SIG-M5 treated with dmso at 0.1 percent for 504 hours (cell line): ENCODE results near the gene TNFAIP1.
"Not testable (repeated sequence)": the region's sequence is repeated elsewhere in the genome, so short reads cannot be mapped to it uniquely, and the experiment has no call there.

Source experiments
- DNase-seq: peaks from one replicate; lab custom pipeline; 2025; ENCODE audit not compliant: unreplicated experiment; lab: John Stamatoyannopoulos, UW

The TNFAIP1 gene

DNA sequence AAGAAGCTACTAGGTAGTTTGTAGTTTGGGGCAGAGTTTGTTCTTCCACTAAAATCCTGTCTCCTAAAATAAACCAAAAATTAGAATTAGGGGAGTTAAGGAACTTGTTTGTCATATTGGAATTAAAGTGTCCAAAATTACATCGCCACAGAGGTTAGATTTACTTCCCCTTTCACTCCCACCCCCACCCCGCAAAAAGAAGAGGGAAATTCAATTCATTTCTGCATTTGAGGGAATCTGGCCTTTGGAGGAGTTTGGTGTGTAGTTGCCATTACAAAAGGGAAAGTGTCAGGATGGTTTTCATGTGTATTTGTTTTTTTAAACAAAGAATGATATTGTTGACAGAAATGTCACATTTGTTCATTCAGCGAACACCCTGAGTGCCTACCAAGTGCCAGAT is 10.8 kb upstream of the TNFAIP1 start:
- DNase-seq, result no peak

DNA sequence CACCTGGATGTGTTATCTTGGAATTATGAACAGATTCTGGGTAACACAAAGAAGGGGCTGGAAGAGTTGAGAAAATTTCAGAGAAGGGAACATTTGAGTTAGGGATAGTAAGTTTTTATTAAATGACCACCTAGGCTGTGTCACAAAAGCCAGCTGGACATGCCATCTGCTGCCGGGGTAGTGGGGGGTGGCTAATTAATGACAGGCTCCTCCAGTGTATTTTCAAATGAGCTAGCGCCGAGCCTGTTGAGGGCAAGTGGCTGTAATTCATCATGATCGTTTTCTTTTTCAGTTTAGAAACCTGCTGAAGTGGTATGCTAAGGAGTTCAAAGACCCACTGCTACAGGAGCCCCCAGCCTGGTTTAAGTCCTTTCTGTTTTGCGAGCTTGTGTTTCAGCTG is 10.3 kb upstream of the TNFAIP1 start:
- DNase-seq, result no peak

DNA sequence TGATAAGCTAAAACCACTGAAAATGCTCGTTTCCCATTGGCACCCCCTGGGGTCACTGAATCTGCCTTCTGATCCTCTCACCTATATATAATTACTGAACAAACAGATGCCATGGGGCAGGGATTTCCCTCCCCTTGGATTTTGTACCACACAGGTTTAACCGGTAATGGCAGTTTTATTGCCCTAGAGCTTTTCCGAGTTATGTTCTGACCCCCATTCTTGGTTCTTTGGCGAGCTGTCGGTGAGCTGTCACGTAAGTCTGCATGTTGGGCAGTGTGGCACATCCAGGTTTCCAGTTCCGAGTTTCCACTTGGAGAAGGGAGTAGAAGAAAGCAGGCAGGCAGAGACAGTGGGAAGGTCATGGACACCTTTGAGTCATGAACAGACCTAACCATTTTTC is 9.4 kb upstream of the TNFAIP1 start:
- peak; percentile 20 for DNase-seq

DNA sequence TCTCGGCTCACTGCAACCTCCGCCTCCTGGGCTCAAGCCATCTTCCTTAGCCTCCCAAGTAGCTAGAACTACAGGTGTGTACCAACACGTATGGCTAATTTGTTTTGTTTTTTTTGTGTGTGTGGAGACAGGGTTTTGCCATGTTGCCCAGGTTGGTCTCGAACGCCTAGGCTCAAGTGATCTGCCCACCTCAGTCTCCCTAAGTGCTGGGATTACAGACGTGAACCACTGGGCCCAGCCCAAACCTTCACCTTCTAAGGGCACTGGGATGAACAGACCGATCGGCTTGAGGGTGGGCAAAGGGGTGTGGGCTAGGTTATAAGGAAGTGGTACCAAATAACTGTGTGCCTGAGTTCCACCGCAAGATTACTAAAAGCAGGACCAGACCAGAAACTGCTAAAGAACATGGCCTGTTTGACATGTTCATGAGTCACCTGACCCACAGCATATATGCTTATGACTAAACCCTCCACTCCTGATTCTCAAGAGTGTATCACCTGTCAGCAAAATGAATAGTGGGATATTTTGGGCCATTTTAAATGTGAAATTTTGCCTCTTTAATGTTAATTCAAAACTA is 8.4 kb upstream of the TNFAIP1 start:
- DNase-seq, result no peak

DNA sequence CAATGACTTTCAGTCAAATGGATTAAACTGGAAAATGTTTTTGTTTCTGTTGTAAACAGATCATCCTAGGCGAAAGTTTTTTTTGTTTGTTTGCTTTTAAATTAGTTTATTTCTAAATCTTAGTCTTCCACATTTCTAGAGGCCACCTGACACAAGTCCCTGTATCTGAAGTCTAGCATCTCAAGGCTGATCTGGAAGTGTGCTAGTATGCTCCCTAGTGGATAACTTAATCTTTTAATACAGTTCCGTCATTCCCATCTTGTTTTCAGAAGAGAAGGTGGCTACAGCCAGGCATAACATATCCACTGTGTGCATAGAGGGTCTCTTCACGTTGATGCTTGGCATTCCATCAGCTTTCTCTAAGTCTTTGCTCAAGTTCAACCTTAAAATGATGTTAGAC is 7.9 kb upstream of the TNFAIP1 start:
- DNase-seq, result no peak

DNA sequence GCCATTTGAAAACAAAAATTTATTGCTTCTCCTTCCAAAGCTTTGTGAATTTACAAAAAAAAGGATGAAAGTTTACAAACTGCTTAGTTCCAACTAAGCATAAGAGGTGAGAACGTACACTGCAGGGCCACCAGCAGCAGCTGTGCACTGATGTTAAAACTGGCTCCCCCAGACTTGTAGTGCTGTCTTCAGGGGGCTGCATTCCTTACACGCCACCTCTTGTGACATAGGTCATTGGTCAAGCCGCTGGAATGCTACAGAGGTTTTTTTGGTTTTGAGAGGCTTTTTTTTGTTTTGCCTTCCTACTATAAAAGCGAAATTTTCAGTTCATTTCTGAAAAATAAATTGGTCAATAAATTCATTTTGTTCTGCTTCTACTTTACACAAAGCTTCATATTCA is 7.2 kb upstream of the TNFAIP1 start:
- no peak for DNase-seq

DNA sequence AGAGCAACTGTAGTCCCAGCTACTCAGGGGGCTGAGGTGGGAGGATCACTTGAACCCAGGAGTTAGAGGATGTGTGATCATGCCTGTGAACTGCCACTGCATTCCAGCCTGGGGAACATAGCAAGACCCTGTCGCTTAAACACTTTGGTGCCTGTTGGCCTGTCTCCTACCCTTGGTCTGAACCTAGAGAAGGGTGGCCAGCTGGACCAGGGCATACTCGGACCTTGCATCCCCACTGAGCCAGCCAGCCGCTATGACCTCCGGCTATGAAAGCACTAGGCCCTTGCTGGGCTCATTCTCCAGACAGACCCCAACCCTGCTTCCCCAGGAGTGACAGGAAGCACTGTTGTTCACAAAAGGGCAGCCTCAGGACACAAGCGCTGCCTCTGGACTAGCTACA is 4.9 kb upstream of the TNFAIP1 start:
- no peak for DNase-seq

DNA sequence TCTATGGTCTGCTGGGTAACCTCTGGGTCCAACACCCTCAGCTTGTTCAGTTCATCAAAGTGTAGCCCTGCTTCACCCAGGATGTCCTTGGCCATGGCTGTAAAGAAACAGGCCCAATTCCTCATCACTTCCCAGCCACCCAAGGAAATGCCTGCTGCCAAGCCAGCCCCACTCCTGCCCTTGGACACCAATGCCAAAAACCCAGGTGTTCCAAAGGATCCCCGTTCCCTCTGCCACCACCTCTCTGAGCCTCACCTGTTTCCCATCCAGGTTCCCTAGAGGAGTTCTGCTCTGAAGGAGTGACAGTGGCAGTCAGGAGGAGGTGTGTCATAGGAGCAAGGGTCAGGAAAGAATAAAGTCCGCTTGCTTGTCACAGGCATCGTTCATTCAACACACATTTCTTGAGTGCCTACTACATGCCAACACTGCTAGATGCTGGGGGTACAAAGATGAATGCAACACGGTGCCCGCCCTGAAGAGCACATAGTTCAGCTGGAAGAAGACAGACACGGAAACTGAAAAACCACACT is 3.6 kb upstream of the TNFAIP1 start:
- no peak for DNase-seq

DNA sequence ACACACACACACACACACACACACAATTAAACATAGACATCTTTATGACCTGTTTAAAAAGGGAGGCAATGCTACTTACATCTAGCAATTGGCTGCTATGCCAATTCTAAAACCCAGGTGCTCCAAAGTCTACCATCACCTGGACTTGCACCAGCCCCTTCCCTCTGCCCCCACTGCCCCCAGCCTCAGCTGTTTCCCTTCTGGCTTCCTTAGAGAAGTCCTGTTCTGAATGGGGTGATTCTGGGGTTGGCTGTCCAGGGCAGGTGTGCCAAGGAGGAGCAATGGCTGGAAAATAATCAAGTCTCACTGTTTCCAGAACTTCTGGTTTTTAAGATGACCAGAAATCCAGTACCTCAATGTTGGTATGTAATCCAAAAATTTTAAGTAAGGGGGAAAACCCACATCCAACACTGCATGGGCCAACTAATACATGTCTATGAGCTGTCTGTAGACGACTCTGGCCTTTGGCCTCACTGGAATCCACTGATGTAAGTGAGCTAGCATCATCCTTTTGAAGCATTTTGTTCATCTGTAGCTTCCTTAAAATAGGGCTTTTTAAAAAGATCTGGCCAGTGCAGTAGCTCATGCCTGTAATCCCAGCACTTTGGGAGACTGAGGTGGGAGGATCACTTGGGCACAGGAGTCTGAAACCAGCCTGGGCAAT is 2.3 kb upstream of the TNFAIP1 start:
- DNase-seq, result no peak

DNA sequence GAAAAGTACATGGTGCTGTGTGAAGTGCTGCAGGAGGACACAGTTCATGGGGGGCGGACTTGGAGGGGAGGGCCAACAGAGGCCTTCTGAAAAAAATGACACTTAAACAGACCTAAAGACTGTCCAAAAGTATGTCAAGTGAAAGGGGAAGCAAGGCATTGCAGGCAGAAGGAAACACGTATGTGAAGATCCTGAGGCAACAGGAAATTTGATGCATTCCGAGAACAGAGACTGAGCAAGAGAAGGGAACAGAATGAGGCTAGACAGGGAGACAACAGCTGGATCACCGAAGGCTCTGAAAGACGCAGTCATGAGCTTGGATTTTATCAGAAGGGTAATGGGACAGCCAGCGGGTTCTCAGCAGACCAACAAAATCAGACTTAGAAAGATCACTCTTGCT is 1.4 kb upstream of the TNFAIP1 start:
- peak; percentile 41 for DNase-seq

DNA sequence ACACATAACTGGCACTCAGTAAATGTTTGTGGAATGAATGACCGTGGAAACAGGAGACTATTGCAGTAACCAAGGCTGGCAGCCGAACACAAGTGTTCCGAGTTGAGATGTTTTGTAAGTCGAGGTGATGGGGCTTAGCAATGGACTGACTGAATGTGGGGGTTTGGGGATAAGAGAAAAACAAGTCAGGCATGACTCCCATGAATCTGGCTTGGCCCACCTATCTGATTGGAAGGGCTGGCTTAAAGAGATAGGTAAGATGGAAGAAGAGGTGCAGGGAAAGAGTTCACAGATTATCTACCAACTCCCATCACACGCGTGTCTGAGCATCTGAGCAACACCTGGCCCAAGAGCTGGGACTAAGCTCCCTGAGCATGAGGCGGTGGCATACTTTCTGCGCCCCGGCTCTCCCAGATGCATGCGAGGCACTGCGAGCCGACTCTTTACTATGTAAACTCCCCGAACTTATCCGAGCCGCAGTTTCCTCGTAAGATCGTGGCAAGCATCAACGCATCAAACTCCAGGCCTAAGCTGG is 828 bp upstream of the TNFAIP1 start:
- no peak for DNase-seq

DNA sequence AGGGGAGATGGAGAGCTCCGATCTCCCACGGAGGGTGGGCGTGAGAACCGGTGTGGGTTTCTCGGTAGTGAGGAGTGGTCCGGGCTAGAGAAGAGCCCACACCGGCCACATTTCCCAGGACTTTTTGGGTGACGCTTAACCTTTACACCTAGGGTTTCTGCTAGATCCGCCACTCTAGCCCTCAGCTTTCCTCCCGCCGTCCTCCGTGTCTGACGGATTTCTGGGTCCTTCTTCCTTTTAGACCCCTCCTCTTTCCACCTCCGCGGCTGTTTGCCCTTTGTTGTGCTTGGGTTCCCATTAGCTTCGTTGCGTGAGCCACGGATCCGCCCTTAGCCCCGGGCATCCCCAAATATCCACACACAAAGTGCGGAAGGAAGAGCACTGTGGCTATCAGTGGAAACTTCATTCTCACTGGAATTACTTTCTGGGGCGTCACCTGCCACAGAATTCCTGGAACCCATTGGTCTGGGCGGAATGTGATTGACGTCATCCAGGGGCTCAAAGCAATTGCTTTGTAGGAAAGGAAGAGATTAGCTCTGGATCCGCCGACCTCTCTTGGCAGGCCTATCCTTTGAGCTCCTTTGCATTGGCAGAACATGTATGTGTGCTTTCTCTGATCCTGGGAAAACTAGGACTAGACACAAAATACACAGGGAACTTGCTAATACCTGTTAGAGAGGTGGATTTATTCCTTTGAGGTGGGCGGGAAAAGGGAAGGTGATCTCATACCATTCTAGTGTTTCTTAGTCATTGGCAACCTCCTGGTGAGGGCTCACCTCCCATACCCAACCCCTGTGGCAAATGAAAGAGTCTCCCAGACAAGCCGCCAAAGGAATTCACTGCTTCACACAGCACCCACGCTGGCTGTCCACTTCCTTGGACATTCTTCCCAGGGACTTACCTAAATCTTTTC is 654 bp downstream of the TNFAIP1 start:
- peak; percentile 24 for DNase-seq

DNA sequence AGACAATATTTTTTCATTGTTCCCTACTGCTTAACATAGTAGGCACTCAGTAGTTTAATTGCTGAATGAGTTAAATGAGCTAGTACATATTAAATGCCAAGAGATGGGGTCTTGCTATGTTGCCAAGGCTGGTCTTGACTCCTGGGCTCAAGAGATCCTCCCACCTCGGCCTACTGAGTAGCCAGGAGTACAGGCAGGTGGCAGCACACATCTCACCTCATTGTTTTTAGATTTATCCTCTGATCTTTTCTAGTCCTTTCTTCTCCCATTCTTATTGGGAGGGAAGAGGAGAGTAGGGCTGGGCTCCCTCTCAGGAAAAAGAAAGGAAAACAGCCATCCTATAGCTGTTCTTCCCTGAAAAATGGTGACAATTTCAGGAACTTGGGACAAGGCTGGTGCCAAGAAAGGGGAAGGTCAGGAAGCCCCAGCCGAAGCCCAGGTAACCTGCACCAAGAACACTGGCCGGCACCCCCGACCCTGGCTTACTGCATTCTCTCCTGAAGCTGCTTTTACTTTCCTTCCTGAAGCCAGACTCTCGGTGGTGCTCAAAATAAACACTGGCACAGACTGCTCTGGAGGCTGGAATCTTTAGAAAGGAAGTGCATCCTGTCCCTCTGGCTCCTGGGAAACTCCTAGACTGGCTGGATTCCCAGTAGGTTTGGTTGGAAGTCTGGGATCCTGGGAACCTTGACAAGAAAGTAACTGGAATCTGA is 2.7 kb downstream of the TNFAIP1 start:
- DNase-seq, result no peak

DNA sequence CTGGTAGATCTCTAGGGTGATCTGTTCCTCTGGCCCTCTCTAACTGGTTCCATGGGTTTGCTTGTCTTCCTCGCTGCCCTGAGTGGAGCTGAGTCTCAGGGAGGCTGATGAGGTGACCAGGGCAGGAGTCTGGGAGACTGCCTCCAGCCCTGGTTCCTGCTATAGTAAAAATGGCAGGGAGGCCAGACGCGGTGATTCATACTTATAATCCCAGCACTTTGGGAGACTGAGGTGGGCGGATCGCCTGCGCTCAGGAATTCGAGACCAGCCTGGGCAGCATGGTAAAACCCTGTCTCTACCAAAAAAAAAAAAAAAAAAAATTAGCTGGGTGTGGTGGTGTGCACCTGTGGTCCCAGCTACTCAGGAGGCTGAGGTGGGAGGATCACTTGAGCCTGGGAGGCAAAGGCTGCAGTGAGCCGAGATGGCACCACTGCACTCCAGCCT is 3.2 kb downstream of the TNFAIP1 start:
- not testable (repeated sequence) for DNase-seq

DNA sequence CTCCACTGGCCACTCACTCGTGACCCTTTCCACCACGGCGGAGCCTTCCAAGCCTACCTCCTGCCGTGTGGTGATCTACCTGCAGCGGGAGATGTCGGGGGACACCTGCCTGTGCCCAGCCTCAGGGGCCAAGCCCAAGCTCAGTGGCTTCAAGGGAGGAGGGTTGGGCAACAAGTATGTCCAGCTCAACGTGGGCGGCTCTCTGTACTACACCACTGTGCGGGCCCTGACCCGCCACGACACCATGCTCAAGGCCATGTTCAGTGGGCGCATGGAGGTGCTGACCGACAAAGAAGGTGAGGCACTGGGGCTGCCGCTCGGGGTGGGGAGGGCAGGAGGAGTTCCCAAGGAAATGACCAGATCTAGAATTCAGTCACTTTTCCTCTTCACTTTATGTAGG is 3.9 kb downstream of the TNFAIP1 start:
- no peak for DNase-seq

DNA sequence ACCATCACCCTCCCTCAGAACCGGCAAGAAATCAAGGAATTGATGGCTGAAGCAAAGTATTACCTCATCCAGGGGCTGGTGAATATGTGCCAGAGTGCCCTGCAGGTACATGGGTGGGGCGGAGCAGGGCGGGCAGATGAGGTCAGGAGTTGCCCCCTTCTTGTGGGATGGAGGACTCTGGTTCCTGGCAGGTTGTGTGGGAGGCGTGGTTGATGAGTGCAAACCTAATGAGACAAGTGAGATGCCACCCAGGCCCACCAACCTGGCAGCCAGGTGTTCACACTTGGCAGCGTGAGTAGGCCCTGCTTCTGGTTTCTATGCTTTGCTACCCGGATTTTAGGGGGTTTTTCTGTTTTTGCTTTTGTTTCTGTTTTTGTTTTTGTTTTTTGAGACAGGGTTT is 4.8 kb downstream of the TNFAIP1 start:
- no peak for DNase-seq

DNA sequence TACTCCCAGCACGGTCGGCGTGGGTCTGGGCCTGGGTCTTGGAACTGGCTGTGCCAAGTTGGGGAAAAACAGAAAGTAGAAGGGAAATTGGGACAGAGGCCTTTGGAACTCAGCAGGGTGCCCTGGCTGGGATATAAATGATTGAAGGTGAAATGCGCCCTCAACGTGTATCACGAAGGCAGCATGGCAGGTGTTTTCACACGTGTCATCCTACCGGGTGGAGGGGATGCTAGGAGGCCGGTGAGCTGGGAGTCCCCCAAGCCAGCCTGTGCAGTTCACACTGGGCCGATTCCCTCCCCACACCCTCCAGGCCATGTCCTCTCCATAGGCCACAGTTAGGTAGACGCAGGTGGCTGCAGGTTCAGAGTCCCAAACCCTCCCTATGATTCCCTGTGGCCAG is 6.0 kb downstream of the TNFAIP1 start:
- DNase-seq, result no peak

DNA sequence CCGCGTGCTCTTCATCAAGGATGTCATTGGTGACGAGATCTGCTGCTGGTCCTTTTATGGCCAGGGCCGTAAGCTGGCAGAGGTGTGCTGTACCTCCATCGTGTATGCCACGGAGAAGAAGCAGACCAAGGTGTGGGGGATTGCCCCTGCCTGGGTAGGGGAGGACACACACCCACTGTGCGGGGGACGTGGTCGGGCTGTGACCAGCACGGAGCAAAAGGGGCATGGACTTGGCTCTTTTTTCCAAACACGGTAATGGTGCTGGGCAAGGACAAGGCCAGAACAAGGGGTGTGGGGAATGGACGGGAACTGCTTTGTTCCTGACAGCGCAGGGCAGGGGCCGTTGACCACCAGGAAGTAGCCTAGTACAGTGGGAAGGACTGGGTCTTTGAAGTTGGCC is 6.8 kb downstream of the TNFAIP1 start:
- DNase-seq, result no peak

DNA sequence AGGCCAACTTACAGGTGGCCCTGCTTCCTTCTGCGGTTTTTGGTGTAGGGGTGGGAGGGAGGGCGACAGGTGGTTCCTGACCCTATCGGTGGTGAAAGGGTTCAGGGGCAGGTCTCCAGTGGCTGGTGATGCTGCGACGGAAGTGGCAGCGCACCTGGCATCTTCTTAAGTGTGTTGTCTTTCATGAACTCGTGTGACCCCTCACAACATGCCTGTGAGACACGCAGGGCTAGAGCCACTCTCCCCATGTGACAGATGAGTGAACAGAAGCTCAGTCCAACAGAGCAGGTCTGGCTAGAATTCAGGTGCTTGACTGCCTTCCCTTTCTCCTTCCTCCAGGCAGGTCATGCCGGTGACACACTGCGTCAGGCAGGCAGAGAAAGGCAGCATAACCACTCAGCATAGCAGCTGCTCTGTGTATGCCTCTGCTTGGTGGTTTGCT is 8.0 kb downstream of the TNFAIP1 start:
- no peak for DNase-seq

DNA sequence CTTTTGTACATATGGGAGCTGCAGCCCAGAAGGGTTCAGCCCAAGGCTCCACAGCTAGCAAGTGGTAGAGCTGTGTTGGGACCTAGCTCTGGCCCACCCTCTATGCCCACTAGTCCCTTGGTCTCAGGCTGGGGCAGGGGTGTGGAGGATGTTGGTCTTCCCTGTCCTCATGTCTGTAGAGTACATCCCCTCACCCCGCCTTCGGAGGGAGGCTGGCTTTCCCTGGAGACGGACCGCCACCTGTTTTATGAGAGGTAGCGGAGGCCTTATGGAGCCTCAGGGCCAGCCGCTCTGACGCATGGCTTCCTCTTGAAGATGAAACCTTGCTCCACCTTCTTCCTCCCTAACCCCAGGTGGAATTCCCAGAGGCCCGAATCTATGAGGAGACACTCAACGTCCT is 8.4 kb downstream of the TNFAIP1 start:
- no peak for DNase-seq

DNA sequence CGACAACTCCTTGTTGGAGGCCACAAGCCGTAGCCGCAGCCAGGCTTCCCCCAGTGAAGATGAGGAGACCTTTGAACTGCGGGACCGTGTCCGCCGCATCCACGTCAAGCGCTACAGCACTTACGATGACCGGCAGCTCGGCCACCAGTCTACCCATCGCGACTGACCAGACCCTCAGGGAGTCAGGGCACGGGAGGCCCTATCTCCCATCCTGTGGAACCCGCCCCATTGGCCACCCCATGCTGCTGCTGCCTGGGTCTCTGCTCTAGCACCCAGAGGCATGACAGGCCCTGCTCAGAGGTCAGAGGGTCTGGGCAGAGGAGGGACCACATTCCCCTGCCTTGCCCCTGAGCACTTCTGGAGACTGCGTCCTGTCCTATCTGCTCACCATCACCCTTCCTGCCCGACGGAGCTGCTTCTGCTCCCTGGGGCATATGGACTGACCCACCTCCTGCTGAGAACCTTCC is 8.9 kb downstream of the TNFAIP1 start:
- DNase-seq, result no peak
